Measurements from ENCODE around the gene MYH6.
"Not testable (repeated sequence)": the region's sequence is repeated elsewhere in the genome, so short reads cannot be mapped to it uniquely, and the experiment has no call there.

MYH6 gene

GRCh38 chr14:23413681-23414080 is 5.6 kb upstream of the MYH6 start:
- DNase-seq: no peak

GRCh38 chr14:23411563-23412525 is 3.8 kb upstream of the MYH6 start:
- no peak for DNase-seq

GRCh38 chr14:23409966-23410635 is 2.0 kb upstream of the MYH6 start:
- DNase-seq: no peak

- no peak for DNase-seq
These were observed 1.4 kb upstream of the MYH6 start for GRCh38 chr14:23409475-23409874.

- DNase-seq: no peak
These were observed 196 bp upstream of the MYH6 start for GRCh38 chr14:23408307-23408630.

GRCh38 chr14:23406725-23407355 is 1.2 kb downstream of the MYH6 start:
- DNase-seq: no peak

- no peak for DNase-seq
These were observed 1.8 kb downstream of the MYH6 start for GRCh38 chr14:23406244-23406643.

- DNase-seq: no peak
These were observed 2.5 kb downstream of the MYH6 start for GRCh38 chr14:23405516-23406025.

- DNase-seq: no peak
These were observed 3.0 kb downstream of the MYH6 start for GRCh38 chr14:23405096-23405495.

GRCh38 chr14:23404331-23404900 is 3.7 kb downstream of the MYH6 start:
- no peak for DNase-seq

- DNase-seq: no peak
These were observed 4.2 kb downstream of the MYH6 start for GRCh38 chr14:23403908-23404307.

GRCh38 chr14:23403139-23403438 is 5.0 kb downstream of the MYH6 start:
- DNase-seq: no peak

- DNase-seq: no peak
These were observed 5.6 kb downstream of the MYH6 start for GRCh38 chr14:23402296-23403138.

- DNase-seq: no peak
These were observed 6.8 kb downstream of the MYH6 start for GRCh38 chr14:23401291-23401690.

GRCh38 chr14:23400496-23401149 is 7.5 kb downstream of the MYH6 start:
- not testable (repeated sequence) for DNase-seq

- DNase-seq: no peak
These were observed 8.5 kb downstream of the MYH6 start for GRCh38 chr14:23399591-23399990.

GRCh38 chr14:23399136-23399535 is 8.9 kb downstream of the MYH6 start:
- DNase-seq: no peak

- no peak for DNase-seq
These were observed 9.7 kb downstream of the MYH6 start for GRCh38 chr14:23398348-23398747.

GRCh38 chr14:23396781-23397407 is 11.2 kb downstream of the MYH6 start:
- no peak for DNase-seq

GRCh38 chr14:23396126-23396525 is 11.9 kb downstream of the MYH6 start:
- no peak for DNase-seq

- DNase-seq: no peak
These were observed 15.5 kb downstream of the MYH6 start for GRCh38 chr14:23392613-23393012.

Data from NCI-H748 treated with DMSO at 0.1 percent for 48 hours (cell line).